ENCODE measurements around the gene GRSF1.
A peak's percentile ranks its signal among the peaks of the same experiment; 100 is the strongest.

DNA sequence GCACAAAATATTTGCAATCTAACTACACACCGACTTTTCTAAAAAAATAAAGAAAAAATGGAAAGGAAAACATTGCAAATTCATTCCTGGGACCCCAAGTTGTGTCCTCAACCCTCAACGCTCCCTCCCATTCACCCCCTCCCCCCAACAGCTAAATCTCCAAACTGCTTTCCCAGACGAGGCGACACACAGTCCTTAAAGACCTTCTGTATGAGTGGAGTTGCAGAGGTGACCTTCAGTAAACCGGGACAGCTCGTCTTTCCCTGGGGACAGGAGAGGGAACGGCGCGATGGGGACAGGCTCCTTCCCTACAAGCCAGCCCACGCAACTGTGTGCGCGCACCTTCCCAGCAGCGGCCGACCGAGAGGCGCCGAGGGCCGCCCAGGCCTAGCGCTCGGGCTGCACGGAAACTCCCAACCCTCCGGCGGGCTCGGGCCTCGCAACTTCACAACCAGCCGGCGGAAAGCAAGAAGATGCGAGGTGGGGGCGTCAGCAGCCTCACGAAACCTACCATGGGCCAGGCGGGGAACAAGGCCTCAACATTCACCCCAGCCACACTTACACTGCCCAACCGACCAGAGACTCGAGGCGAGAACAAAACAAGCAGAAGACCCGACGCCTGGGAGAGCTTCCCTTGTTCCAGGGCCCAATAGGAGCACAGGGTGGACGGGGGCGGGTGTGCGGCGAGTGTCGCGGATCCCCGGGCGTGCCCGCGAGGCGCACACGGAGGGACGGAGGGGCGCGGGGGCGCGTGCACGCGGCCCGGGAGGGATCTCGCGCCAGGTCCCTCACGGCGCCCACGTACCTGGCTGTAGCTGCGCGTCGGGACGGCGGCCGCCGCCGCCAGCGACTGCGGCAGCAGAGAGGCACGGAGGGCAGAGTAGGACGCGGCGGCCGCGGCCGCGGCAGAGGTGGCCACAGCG lies 763 bp downstream of the GRSF1 start:
- TF ChIP-seq, protein P1, sequence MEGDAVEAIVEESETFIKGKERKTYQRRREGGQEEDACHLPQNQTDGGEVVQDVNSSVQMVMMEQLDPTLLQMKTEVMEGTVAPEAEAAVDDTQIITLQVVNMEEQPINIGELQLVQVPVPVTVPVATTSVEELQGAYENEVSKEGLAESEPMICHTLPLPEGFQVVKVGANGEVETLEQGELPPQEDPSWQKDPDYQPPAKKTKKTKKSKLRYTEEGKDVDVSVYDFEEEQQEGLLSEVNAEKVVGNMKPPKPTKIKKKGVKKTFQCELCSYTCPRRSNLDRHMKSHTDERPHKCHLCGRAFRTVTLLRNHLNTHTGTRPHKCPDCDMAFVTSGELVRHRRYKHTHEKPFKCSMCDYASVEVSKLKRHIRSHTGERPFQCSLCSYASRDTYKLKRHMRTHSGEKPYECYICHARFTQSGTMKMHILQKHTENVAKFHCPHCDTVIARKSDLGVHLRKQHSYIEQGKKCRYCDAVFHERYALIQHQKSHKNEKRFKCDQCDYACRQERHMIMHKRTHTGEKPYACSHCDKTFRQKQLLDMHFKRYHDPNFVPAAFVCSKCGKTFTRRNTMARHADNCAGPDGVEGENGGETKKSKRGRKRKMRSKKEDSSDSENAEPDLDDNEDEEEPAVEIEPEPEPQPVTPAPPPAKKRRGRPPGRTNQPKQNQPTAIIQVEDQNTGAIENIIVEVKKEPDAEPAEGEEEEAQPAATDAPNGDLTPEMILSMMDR (conservative IDR thresholded peaks at IDR 0.05) = no peak
- TF ChIP-seq ZFX (IDR thresholded peaks at IDR 0.05) = peak; percentile 79
